IMR-90 (cell line): ENCODE data around the gene SORD. TPM values are rescaled to one million over a fixed set of nuclear protein-coding genes. Genes with fewer than 3 reads are reported as not detected.
"Not testable (repeated sequence)": the region's sequence is repeated elsewhere in the genome, so short reads cannot be mapped to it uniquely, and the experiment has no call there.

ENCODE experiments used
- ATAC-seq: fragments of 200-7000 bp; cut with Tn5 transposase; 2 replicates; pipeline ENCODE4 v1.9.1; 2020; ENCODE audit warnings: low read depth, mild to moderate bottlenecking, moderate library complexity
- BruUV-seq: library from RNA; stranded (reverse); fragments of 400-500 nt; replicated peaks from 2 replicates; lab custom pipeline; 2021; lab: Mats Ljungman, UMichigan
- CTCF ChIA-PET: fragments of 300-600 bp; formaldehyde crosslinking; extraction: SDS; loops from one replicate; lab custom pipeline; 2021; ENCODE audit warnings: antibody characterized with exemption; lab: Yijun Ruan, JAX
- POLR2A ChIA-PET: fragments of 300-600 bp; sonication (Branson Sonifier 250); formaldehyde crosslinking; loops from one replicate; lab custom pipeline; 2022; ENCODE audit warnings: antibody characterized with exemption; ENCODE audit not compliant: unreplicated experiment; lab: Charles Lee
- DNase-seq: peaks from one replicate; pipeline ENCODE4 v3.0.0; 2013
- H2AFZ ChIP-seq: replicated peaks from 2 replicates; pipeline ENCODE3; 2013; ENCODE audit warnings: low read length, mild to moderate bottlenecking; ENCODE audit not compliant: poor library complexity
- H2AK5ac ChIP-seq: 2 replicates; pipeline ENCODE4 v1.6.1; 2013; ENCODE audit warnings: low read depth, low read length, inconsistent platforms
- H2AK9ac ChIP-seq: replicated peaks from 2 replicates; pipeline ENCODE3; 2013; ENCODE audit warnings: mild to moderate bottlenecking, low read depth, low read length, moderate library complexity; ENCODE audit not compliant: poor library complexity
- H2BK120ac ChIP-seq: 2 replicates; pipeline ENCODE4 v1.6.1; 2013; ENCODE audit warnings: low read depth, low read length, inconsistent platforms
- H2BK15ac ChIP-seq: 3 replicates; pipeline ENCODE4 v1.6.1; 2013; ENCODE audit warnings: low read depth, low read length, inconsistent platforms
- H2BK20ac ChIP-seq: 2 replicates; pipeline ENCODE4 v1.6.1; 2013; ENCODE audit warnings: low read depth, mild to moderate bottlenecking, inconsistent platforms, low read length, moderate library complexity
- H2BK5ac ChIP-seq: 2 replicates; pipeline ENCODE4 v1.6.1; 2013; ENCODE audit warnings: mild to moderate bottlenecking, low read depth, low read length, inconsistent platforms; ENCODE audit not compliant: poor library complexity, severe bottlenecking
- H3K14ac ChIP-seq: replicated peaks from 2 replicates; pipeline ENCODE4 v1.6.1; 2013; ENCODE audit warnings: low read depth, low read length, inconsistent platforms
- H3K18ac ChIP-seq: 2 replicates; pipeline ENCODE4 v1.6.1; 2013; ENCODE audit warnings: low read depth, low read length, control low read depth
- H3K23ac ChIP-seq: 2 replicates; pipeline ENCODE4 v1.6.1; 2013; ENCODE audit warnings: low read depth, low read length, inconsistent platforms
- H3K27ac ChIP-seq: 2 replicates; pipeline ENCODE4 v1.5.1; 2013; ENCODE audit warnings: mild to moderate bottlenecking, control low read depth, low read length; ENCODE audit not compliant: insufficient read depth
- H3K27me3 ChIP-seq: 2 replicates; pipeline ENCODE4 v1.6.1; 2013; ENCODE audit warnings: low read length; ENCODE audit not compliant: control insufficient read depth, insufficient read depth
- H3K36me3 ChIP-seq: 2 replicates; pipeline ENCODE4 v1.6.1; 2013; ENCODE audit warnings: low read length, mixed read lengths; ENCODE audit not compliant: control insufficient read depth, insufficient read depth
- H3K4ac ChIP-seq: 2 replicates; pipeline ENCODE4 v1.6.1; 2013; ENCODE audit warnings: low read depth, low read length, inconsistent platforms
- H3K4me1 ChIP-seq: 2 replicates; pipeline ENCODE4 v1.6.1; 2013; ENCODE audit warnings: low read length, mixed read lengths; ENCODE audit not compliant: control insufficient read depth, insufficient read depth
- H3K4me2 ChIP-seq: 2 replicates; pipeline ENCODE4 v1.6.1; 2013; ENCODE audit warnings: low read depth, mild to moderate bottlenecking, control low read depth, low read length, moderate library complexity
- H3K4me3 ChIP-seq: 2 replicates; pipeline ENCODE4 v1.5.1; 2013; ENCODE audit warnings: low read depth, mild to moderate bottlenecking, control low read depth, low read length, moderate library complexity; ENCODE audit not compliant: insufficient read depth
- H3K56ac ChIP-seq: 2 replicates; pipeline ENCODE4 v1.6.1; 2013; ENCODE audit warnings: low read length, inconsistent platforms; ENCODE audit not compliant: insufficient read depth; ENCODE audit errors: extremely low read depth
- H3K79me1 ChIP-seq, 2 experiments: 2 replicates each; pipeline ENCODE4 v1.6.1; 2013; ENCODE audit warnings: low read length in 2 of 2, inconsistent platforms in 1 of 2, low read depth in 1 of 2
- H3K9ac ChIP-seq: 2 replicates; pipeline ENCODE4 v1.6.1; 2013; ENCODE audit warnings: low read depth, low read length, control low read depth
- H3K9me1 ChIP-seq: 2 replicates; pipeline ENCODE4 v1.6.1; 2013; ENCODE audit warnings: low read length, inconsistent platforms; ENCODE audit not compliant: insufficient read depth
- H3K9me3 ChIP-seq: 2 replicates; pipeline ENCODE4 v1.6.1; 2013; ENCODE audit warnings: low read length; ENCODE audit not compliant: control insufficient read depth, insufficient read depth
- H4K20me1 ChIP-seq: 2 replicates; pipeline ENCODE4 v1.6.1; 2013; ENCODE audit warnings: low read length, inconsistent platforms; ENCODE audit not compliant: insufficient read depth
- H4K5ac ChIP-seq: 2 replicates; pipeline ENCODE4 v1.6.1; 2013; ENCODE audit warnings: mild to moderate bottlenecking, low read depth, low read length, control low read depth
- H4K8ac ChIP-seq, 2 experiments: 2 replicates each; pipeline ENCODE4 v1.6.1; 2013; ENCODE audit warnings: low read depth in 2 of 2, low read length in 2 of 2, control low read depth in 1 of 2, inconsistent platforms in 1 of 2
- H4K91ac ChIP-seq: 2 replicates; pipeline ENCODE4 v1.6.1; 2013; ENCODE audit warnings: low read depth, low read length, inconsistent platforms; ENCODE audit not compliant: insufficient read depth
- WGBS, 2 experiments: methylation state at CpG; one replicate each; pipeline versions ENCODE4 v1.1.5 to v1.1.7; 2013; ENCODE audit warnings: missing lambda C conversion rate in 2 of 2; ENCODE audit not compliant: insufficient read length in 1 of 2; ENCODE audit errors: extremely low coverage in 2 of 2; 5-methylcytosine and 5-hydroxymethylcytosine counted together
- dilution Hi-C: fragments of 300-500 bp; cut with HindIII; formaldehyde crosslinking; loops from one replicate; pipeline ENCODE4 v1.14.3; 2018; ENCODE audit warnings: low sequenced_read_pairs; ENCODE audit not compliant: unreplicated experiment
- in situ Hi-C: fragments of 300-500 bp; cut with MboI; formaldehyde crosslinking; loops from 3 replicates; pipeline ENCODE4 v1.14.3; 2019; ENCODE audit warnings: low sequenced_read_pairs, inconsistent platforms, mixed read lengths
- intact Hi-C: fragments of 100-400 bp; cut with micrococcal nuclease; formaldehyde crosslinking; loops from 2 replicates; pipeline ENCODE4 v1.10.0; 2022
- polyA plus RNA-seq, 3 experiments: library from polyadenylated mRNA; depleted of rRNA; stranded (reverse); fragments of >200 nt; gene quantifications; 2 replicates each; pipeline ENCODE4 v1.2.3, GENCODE V29; 2012; ENCODE audit warnings: low replicate concordance in 1 of 3
- total RNA-seq: library from RNA; depleted of rRNA; stranded (reverse); fragments of >200 nt; gene quantifications from 2 replicates; pipeline ENCODE4 v1.2.3, GENCODE V29; 2012

SORD gene
- total and polyA plus RNA-seq, 2 of the 4 experiments (the other 2 are of a cell fraction), result 27.6 to 34.2 TPM

- H3K4me1 ChIP-seq, H3K14ac ChIP-seq, H3K27me3 ChIP-seq, H3K4me2 ChIP-seq, H3K9me1 ChIP-seq, H2AK5ac ChIP-seq, H3K56ac ChIP-seq, H4K5ac ChIP-seq, H2AFZ ChIP-seq, ATAC-seq, H4K91ac ChIP-seq, H3K4ac ChIP-seq, H3K23ac ChIP-seq, POLR2A ChIA-PET, H4K8ac ChIP-seq, H2BK20ac ChIP-seq, DNase-seq, BruUV-seq, in situ Hi-C loops, CTCF ChIA-PET, H2BK15ac ChIP-seq, H3K18ac ChIP-seq, H3K9me3 ChIP-seq, H3K4me3 ChIP-seq, H3K36me3 ChIP-seq, H4K20me1 ChIP-seq, dilution Hi-C loops, H3K9ac ChIP-seq, H3K27ac ChIP-seq, H2BK5ac ChIP-seq, H2BK120ac ChIP-seq, H2AK9ac ChIP-seq: not testable (repeated sequence)
- 40% methylated on average over 1 of the region's 9 CpGs; no CpG with 5 or more reads in 1 of the 2 experiments for WGBS, 2 experiments
- peaks cover 3 to 13% of the 10 kb centered on the region in 2 experiments; a peak in 2 of 4 replicates for H3K79me1 ChIP-seq
- intact Hi-C loops, result loop anchor here (5.0 kb wide), 1 partner anchor 72 kb away; no protein-coding TSS in a partner anchor
These were observed 2.6 kb upstream of the SORD start for GRCh38 chr15:45020222-45020900.

- H3K36me3 ChIP-seq, H2BK15ac ChIP-seq, H4K20me1 ChIP-seq, H3K14ac ChIP-seq, POLR2A ChIA-PET, H2BK5ac ChIP-seq, H3K4ac ChIP-seq, H3K9ac ChIP-seq, H2AFZ ChIP-seq, H2BK20ac ChIP-seq, DNase-seq, H2AK5ac ChIP-seq, dilution Hi-C loops, H3K27me3 ChIP-seq, in situ Hi-C loops, H3K9me1 ChIP-seq, ATAC-seq, H3K4me2 ChIP-seq, H4K91ac ChIP-seq, H3K18ac ChIP-seq, H2AK9ac ChIP-seq, BruUV-seq, CTCF ChIA-PET, H3K27ac ChIP-seq, H3K23ac ChIP-seq, H4K5ac ChIP-seq, H3K56ac ChIP-seq, H2BK120ac ChIP-seq, H3K4me3 ChIP-seq, H3K4me1 ChIP-seq, H3K9me3 ChIP-seq, H4K8ac ChIP-seq: not testable (repeated sequence)
- H3K79me1 ChIP-seq, result peaks cover 3 to 13% of the 10 kb centered on the region in 2 experiments; a peak in 2 of 4 replicates
- no CpG with 5 or more reads among the region's 9 CpGs for WGBS, 2 experiments
- intact Hi-C loops, result loop anchor here (5.0 kb wide), 1 partner anchor 71 kb away; no protein-coding TSS in a partner anchor
These were observed 2.1 kb upstream of the SORD start for GRCh38 chr15:45020901-45021259.
